ENCODE measurements around the gene CDKAL1. TPM values are rescaled to one million over a fixed set of nuclear protein-coding genes. Genes with fewer than 3 reads are reported as not detected.
"Not testable (repeated sequence)": the region's sequence is repeated elsewhere in the genome, so short reads cannot be mapped to it uniquely, and the experiment has no call there.

CDKAL1 gene
- total and polyA plus RNA-seq, 2 of the 8 experiments (the other 6 are each of a cell fraction or from before 2014, with no cell fraction given) = 8.4 to 24.6 TPM

DNA sequence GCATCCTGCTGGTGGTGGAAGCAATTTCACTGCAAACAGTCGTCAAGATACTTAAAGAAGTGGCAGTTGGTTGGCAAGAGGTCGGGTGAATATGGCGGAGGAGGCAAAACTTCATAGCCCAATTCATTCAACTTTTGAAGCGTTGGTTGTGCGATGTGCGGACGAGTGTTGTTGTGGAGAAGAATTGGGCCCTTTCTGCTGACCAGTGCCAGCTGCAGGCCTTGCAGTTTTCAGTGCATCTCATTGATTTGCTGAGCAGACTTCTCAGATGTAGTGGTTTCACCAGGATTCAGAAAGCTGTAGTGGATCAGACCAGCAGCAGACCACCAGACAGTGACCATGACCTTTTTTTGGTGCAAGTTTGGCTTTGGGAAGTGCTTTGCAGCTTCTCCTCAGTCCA is 297.0 kb downstream of the CDKAL1 start:
- H3K18ac ChIP-seq (ENCODE audit: extremely low read depth, low read length); H2BK12ac ChIP-seq (ENCODE audit: low read depth, low read length); H3K9ac ChIP-seq (replicated peaks in 1 of 4; ENCODE audit: extremely low read depth in 1 of 4, low read depth in 3 of 4, low read length in 3 of 4); H4K91ac ChIP-seq (replicated peaks; ENCODE audit: insufficient read length, low read length); H3K27me3 ChIP-seq (replicated peaks in 1 of 4; ENCODE audit: control insufficient read depth in 3 of 4, extremely low read depth in 1 of 4, insufficient read depth in 3 of 4, low read length in 3 of 4); H3K4me1 ChIP-seq (replicated peaks in 1 of 4; ENCODE audit: control insufficient read depth in 3 of 4, insufficient read depth in 4 of 4, low read length in 3 of 4); H2AFZ ChIP-seq (ENCODE audit: low read length); H2BK20ac ChIP-seq (ENCODE audit: low read length); H3K56ac ChIP-seq (replicated peaks; ENCODE audit: insufficient read length, low read depth, low read length); H3K23me2 ChIP-seq (ENCODE audit: low read depth, low read length); H3K14ac ChIP-seq (ENCODE audit: insufficient read length); H2BK5ac ChIP-seq (ENCODE audit: low read depth, low read length); H3K23ac ChIP-seq (ENCODE audit: insufficient read length); H3K79me1 ChIP-seq (ENCODE audit: low read depth, low read length); POLR2A ChIA-PET (ENCODE audit: partially characterized antibody); H4K8ac ChIP-seq (ENCODE audit: extremely low read depth, insufficient read depth, low read length); H2BK120ac ChIP-seq (replicated peaks; ENCODE audit: low read depth, low read length); DNase-seq (ENCODE audit: low read depth in 1 of 2, low spot score in 2 of 2); H2AK5ac ChIP-seq (ENCODE audit: low read depth, low read length); H3K4me2 ChIP-seq (ENCODE audit: insufficient read depth in 1 of 2, low read depth in 2 of 2, low read length in 2 of 2); H3K9me3 ChIP-seq (ENCODE audit: insufficient read depth in 2 of 2, low read depth in 1 of 2, low read length in 1 of 2); FAIRE-seq; H3K4ac ChIP-seq (replicated peaks; ENCODE audit: insufficient read length, low read depth, low read length); H3K4me3 ChIP-seq (ENCODE audit: extremely low read depth in 1 of 4, insufficient read depth in 2 of 4, low read depth in 3 of 4, low read length in 4 of 4); H4K20me1 ChIP-seq (replicated peaks in 1 of 2; ENCODE audit: control insufficient read depth in 1 of 2, insufficient read depth in 2 of 2, low read length in 2 of 2); H3K27ac ChIP-seq (ENCODE audit: low read depth, low read length); H2BK15ac ChIP-seq (ENCODE audit: low read length); H3K36me3 ChIP-seq (ENCODE audit: control insufficient read depth in 2 of 4, insufficient read depth in 4 of 4, low read length in 3 of 4); H4K5ac ChIP-seq (ENCODE audit: insufficient read length, low read depth, low read length); H3K79me2 ChIP-seq (ENCODE audit: control insufficient read depth in 1 of 2, insufficient read depth in 2 of 2, low read length in 2 of 2): not testable (repeated sequence)
- WGBS, 2 experiments (ENCODE audit: extremely low coverage in 1 of 2, insufficient coverage in 1 of 2, insufficient read length in 1 of 2, insufficient replicate concordance in 2 of 2, low coverage in 1 of 2, low lambda C conversion rate in 2 of 2, missing lambda C conversion rate in 1 of 2) = 96% methylated on average over 7 of the region's 7 CpGs; no CpG with 5 or more reads in 1 of the 2 experiments
- CTCF ChIA-PET (ENCODE audit: partially characterized antibody) = interaction anchor here (0.9 kb wide), 1 partner anchor 17 kb away, joined by 6 read pairs; no protein-coding TSS in a partner anchor

All from H1 (cell line).